Measurements from ENCODE around the gene TMEM53.

TMEM53 gene

GRCh38 chr1:44628962-44629756 lies 45.1 kb downstream of the TMEM53 start:
- DNase-seq (ENCODE audit: low spot score), result no peak

- DNase-seq (ENCODE audit: low spot score), result no peak
Observed at GRCh38 chr1:44625348-44625747, 48.9 kb downstream of the TMEM53 start.

- DNase-seq (ENCODE audit: low spot score), result no peak
Observed at GRCh38 chr1:44624268-44624901, 49.9 kb downstream of the TMEM53 start.

GRCh38 chr1:44621841-44622286 lies 52.4 kb downstream of the TMEM53 start:
- no peak for DNase-seq (ENCODE audit: low spot score)

GRCh38 chr1:44620072-44620471 lies 54.2 kb downstream of the TMEM53 start:
- no peak for DNase-seq (ENCODE audit: low spot score)

- DNase-seq (ENCODE audit: low spot score), result no peak
Observed at GRCh38 chr1:44619261-44619900, 54.9 kb downstream of the TMEM53 start.

GRCh38 chr1:44617703-44618029 lies 56.6 kb downstream of the TMEM53 start:
- DNase-seq (ENCODE audit: low spot score), result no peak

- DNase-seq (ENCODE audit: low spot score), result no peak
Observed at GRCh38 chr1:44616991-44617702, 57.1 kb downstream of the TMEM53 start.

GRCh38 chr1:44616284-44616990 lies 57.8 kb downstream of the TMEM53 start:
- no peak for DNase-seq (ENCODE audit: low spot score)

- no peak for DNase-seq (ENCODE audit: low spot score)
Observed at GRCh38 chr1:44613941-44614340, 60.3 kb downstream of the TMEM53 start.

- no peak for DNase-seq (ENCODE audit: low spot score)
Observed at GRCh38 chr1:44611866-44612265, 62.4 kb downstream of the TMEM53 start.

- no peak for DNase-seq (ENCODE audit: low spot score)
Observed at GRCh38 chr1:44611419-44611818, 62.9 kb downstream of the TMEM53 start.

- no peak for DNase-seq (ENCODE audit: low spot score)
Observed at GRCh38 chr1:44610527-44611148, 63.6 kb downstream of the TMEM53 start.

- no peak for DNase-seq (ENCODE audit: low spot score)
Observed at GRCh38 chr1:44609768-44610526, 64.3 kb downstream of the TMEM53 start.

GRCh38 chr1:44609412-44609767 lies 64.9 kb downstream of the TMEM53 start:
- DNase-seq (ENCODE audit: low spot score), result no peak

GRCh38 chr1:44608141-44608540 lies 66.1 kb downstream of the TMEM53 start:
- no peak for DNase-seq (ENCODE audit: low spot score)

GRCh38 chr1:44606701-44607281 lies 67.5 kb downstream of the TMEM53 start:
- DNase-seq (ENCODE audit: low spot score), result no peak

GRCh38 chr1:44605914-44606615 lies 68.2 kb downstream of the TMEM53 start:
- no peak for DNase-seq (ENCODE audit: low spot score)

- DNase-seq (ENCODE audit: low spot score), result no peak
Observed at GRCh38 chr1:44604157-44604955, 69.9 kb downstream of the TMEM53 start.

All from putamen (tissue), 1 donor.